ENCODE data around the gene RAB20. TPM values are rescaled to one million over a fixed set of nuclear protein-coding genes. Genes with fewer than 3 reads are reported as not detected.
A peak's percentile ranks its signal among the peaks of the same experiment; 100 is the strongest.

The RAB20 gene
- total RNA-seq, 1 experiment from 2014 or later = 12.3 TPM

GRCh38 chr13:110565296-110565695, 3.8 kb upstream of the RAB20 start:
- Histone ChIP-seq H3K56ac (ENCODE audit: insufficient read length, low read depth, low read length) (no peak overlapping the region), H4K20me1 (ENCODE audit: control insufficient read depth, insufficient read depth, insufficient read length) (no peaks in the 10 kb centered on the region), H3K14ac (ENCODE audit: insufficient read depth, low read length) (no peak overlapping the region), H2AK5ac (ENCODE audit: insufficient read length, low read length) (no peak overlapping the region), H4K5ac (ENCODE audit: insufficient read length, low read depth, low read length) (no peak overlapping the region), H4K8ac (replicated peaks; ENCODE audit: insufficient read length, low read depth, low read length) (no peak overlapping the region), H3K4ac (ENCODE audit: low read depth, low read length) (no peak overlapping the region), H4K91ac (ENCODE audit: insufficient read length, low read depth, low read length) (no peak overlapping the region), H2AFZ (ENCODE audit: low read length) (no peak overlapping the region), H3K27ac (ENCODE audit: insufficient read length, low read depth, low read length) (no peak overlapping the region), H3K4me1 (ENCODE audit: insufficient read depth, low read length) (peaks cover 7% of the 10 kb centered on the region; the same call in 1 of the 2 replicates), H3K18ac (ENCODE audit: insufficient read length, low read depth, low read length) (no peak overlapping the region), H3K9me3 (ENCODE audit: control insufficient read depth, low read depth, low read length) (no peaks in the 10 kb centered on the region), H3K23ac (ENCODE audit: insufficient read length, low read depth, low read length) (no peak overlapping the region), H3K27me3 (ENCODE audit: insufficient read depth, low read length) (no peaks in the 10 kb centered on the region; the same call in 1 of the 2 replicates), H2BK120ac (ENCODE audit: low read depth, low read length, poor library complexity, severe bottlenecking) (no peak overlapping the region), H3T11ph (ENCODE audit: low read length) (no peak overlapping the region), H3K4me2 (ENCODE audit: insufficient read depth, insufficient read length, low read length) (no peak overlapping the region), H3K23me2 (ENCODE audit: insufficient read length, low read depth, low read length, poor library complexity, severe bottlenecking) (no peaks in the 10 kb centered on the region), H3K79me2 (ENCODE audit: insufficient read depth, low read length) (no peaks in the 10 kb centered on the region), H3K79me1 (ENCODE audit: insufficient read depth, low read depth, low read length, poor library complexity, severe bottlenecking) (no peaks in the 10 kb centered on the region), H2BK15ac (ENCODE audit: low read depth, low read length) (no peak overlapping the region), H2BK5ac (ENCODE audit: insufficient read length, low read length) (no peak overlapping the region), H2BK20ac (ENCODE audit: low read depth, low read length, poor library complexity, severe bottlenecking) (no peak overlapping the region), H2BK12ac (ENCODE audit: insufficient read length, low read depth, low read length) (no peak overlapping the region), H3K9ac (ENCODE audit: extremely low read depth, insufficient read length, low read length) (no peak overlapping the region)
- H3K27me3 Mint-ChIP-seq (ENCODE audit: low read depth) = peaks cover 15% of the 10 kb centered on the region
- peak; percentile 58 for TF ChIP-seq CTCF (conservative IDR thresholded peaks at IDR 0.05)
- H3K4me3 Mint-ChIP-seq = no peak overlapping the region
- WGBS (ENCODE audit: extremely low coverage, insufficient read length, low lambda C conversion rate) = no CpG with 5 or more reads among the region's 2 CpGs
- H3K4me1 Mint-ChIP-seq = peaks cover 24 to 33% of the 10 kb centered on the region in 2 experiments
- H3K9me3 Mint-ChIP-seq = no peaks in the 10 kb centered on the region; a peak in 1 of 5 replicates
- H3K36me3 Mint-ChIP-seq (ENCODE audit: insufficient read depth in 1 of 3, low read depth in 3 of 3) = peaks cover 0 to 2% (median 0%) of the 10 kb centered on the region in 3 experiments; a peak in 1 of 7 replicates
- DNase-seq = no peak
- H3K27ac Mint-ChIP-seq = no peak overlapping the region
